Measurements from ENCODE around the gene SHROOM2.

DNA sequence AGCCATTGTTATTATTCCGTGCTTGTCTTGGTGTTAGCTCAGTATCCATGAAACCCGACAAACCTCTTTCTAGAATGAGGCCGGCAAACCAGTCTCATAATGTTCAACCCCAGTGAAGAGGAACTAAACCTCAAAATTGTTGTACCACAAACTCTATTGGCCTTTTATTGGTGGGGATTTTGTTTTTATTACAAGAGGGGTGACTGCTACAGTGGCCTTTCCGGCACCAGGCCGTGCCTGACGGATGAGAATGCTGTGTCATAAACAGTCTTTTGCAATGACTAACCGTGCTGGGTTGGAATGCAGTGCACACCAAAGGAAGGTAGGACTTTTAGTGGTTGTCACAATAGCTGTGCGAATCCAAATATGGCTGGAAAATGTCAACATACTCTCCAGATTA is 60.8 kb downstream of the SHROOM2 start:
- no peak for TF ChIP-seq ZNF169 (tag by site-specific recombination; IDR thresholded peaks at IDR 0.05)
- TF ChIP-seq, protein P1, sequence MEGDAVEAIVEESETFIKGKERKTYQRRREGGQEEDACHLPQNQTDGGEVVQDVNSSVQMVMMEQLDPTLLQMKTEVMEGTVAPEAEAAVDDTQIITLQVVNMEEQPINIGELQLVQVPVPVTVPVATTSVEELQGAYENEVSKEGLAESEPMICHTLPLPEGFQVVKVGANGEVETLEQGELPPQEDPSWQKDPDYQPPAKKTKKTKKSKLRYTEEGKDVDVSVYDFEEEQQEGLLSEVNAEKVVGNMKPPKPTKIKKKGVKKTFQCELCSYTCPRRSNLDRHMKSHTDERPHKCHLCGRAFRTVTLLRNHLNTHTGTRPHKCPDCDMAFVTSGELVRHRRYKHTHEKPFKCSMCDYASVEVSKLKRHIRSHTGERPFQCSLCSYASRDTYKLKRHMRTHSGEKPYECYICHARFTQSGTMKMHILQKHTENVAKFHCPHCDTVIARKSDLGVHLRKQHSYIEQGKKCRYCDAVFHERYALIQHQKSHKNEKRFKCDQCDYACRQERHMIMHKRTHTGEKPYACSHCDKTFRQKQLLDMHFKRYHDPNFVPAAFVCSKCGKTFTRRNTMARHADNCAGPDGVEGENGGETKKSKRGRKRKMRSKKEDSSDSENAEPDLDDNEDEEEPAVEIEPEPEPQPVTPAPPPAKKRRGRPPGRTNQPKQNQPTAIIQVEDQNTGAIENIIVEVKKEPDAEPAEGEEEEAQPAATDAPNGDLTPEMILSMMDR (tag by site-specific recombination; IDR thresholded peaks at IDR 0.05): no peak
- TF ChIP-seq ZNF302 (tag by site-specific recombination; IDR thresholded peaks at IDR 0.05; ENCODE audit: low read depth): no peak
- no peak for TF ChIP-seq ZNF510 (tag by site-specific recombination; IDR thresholded peaks at IDR 0.05; ENCODE audit: insufficient replicate concordance)
- no peak for TF ChIP-seq ZNF629 (tag by site-specific recombination; IDR thresholded peaks at IDR 0.05)
- no peak for TF ChIP-seq GLI2 (tag by site-specific recombination; IDR thresholded peaks at IDR 0.05; ENCODE audit: borderline replicate concordance, low read depth)
- no peak for TF ChIP-seq ZNF24 (tag by site-specific recombination; IDR thresholded peaks at IDR 0.05)
- no peak for TF ChIP-seq ZNF23 (tag by site-specific recombination; IDR thresholded peaks at IDR 0.05; ENCODE audit: borderline replicate concordance)
- no peak for TF ChIP-seq ZBTB21 (tag by site-specific recombination; IDR thresholded peaks at IDR 0.05)
- TF ChIP-seq, protein P2, sequence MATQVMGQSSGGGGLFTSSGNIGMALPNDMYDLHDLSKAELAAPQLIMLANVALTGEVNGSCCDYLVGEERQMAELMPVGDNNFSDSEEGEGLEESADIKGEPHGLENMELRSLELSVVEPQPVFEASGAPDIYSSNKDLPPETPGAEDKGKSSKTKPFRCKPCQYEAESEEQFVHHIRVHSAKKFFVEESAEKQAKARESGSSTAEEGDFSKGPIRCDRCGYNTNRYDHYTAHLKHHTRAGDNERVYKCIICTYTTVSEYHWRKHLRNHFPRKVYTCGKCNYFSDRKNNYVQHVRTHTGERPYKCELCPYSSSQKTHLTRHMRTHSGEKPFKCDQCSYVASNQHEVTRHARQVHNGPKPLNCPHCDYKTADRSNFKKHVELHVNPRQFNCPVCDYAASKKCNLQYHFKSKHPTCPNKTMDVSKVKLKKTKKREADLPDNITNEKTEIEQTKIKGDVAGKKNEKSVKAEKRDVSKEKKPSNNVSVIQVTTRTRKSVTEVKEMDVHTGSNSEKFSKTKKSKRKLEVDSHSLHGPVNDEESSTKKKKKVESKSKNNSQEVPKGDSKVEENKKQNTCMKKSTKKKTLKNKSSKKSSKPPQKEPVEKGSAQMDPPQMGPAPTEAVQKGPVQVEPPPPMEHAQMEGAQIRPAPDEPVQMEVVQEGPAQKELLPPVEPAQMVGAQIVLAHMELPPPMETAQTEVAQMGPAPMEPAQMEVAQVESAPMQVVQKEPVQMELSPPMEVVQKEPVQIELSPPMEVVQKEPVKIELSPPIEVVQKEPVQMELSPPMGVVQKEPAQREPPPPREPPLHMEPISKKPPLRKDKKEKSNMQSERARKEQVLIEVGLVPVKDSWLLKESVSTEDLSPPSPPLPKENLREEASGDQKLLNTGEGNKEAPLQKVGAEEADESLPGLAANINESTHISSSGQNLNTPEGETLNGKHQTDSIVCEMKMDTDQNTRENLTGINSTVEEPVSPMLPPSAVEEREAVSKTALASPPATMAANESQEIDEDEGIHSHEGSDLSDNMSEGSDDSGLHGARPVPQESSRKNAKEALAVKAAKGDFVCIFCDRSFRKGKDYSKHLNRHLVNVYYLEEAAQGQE (tag by site-specific recombination; IDR thresholded peaks at IDR 0.05): no peak
- no peak for TF ChIP-seq ZNF311 (tag by site-specific recombination; IDR thresholded peaks at IDR 0.05; ENCODE audit: borderline replicate concordance)

All from HEK293 (cell line).